GM13977 (cell line): ENCODE measurements around the gene JAG2.

Source experiments
- DNase-seq: peaks from one replicate; pipeline ENCODE4 v3.0.0; 2012; ENCODE audit warnings: low spot score
- CTCF ChIP-seq: IDR thresholded peaks from 2 replicates; pipeline ENCODE4 v1.5.1; 2012; ENCODE audit warnings: mild to moderate bottlenecking, control low read depth; ENCODE audit not compliant: insufficient read depth; ENCODE audit errors: extremely low read depth, missing control alignments
- in situ Hi-C: fragments of 300-500 bp; cut with MboI; formaldehyde crosslinking; loops from one replicate; pipeline ENCODE4 v1.12.0; 2022; ENCODE audit warnings: low sequenced_read_pairs, low pct_unique_long_range_greater_than_20kb, mixed read lengths, inconsistent platforms; ENCODE audit not compliant: unreplicated experiment

JAG2 gene

GRCh38 chr14:105099778-105100177 is 68.8 kb downstream of the JAG2 start:
- no peak for TF ChIP-seq CTCF
- in situ Hi-C loops: loop anchor here (25.0 kb wide), 1 partner anchor 413 kb away; no protein-coding TSS in a partner anchor
- DNase-seq: no peak

GRCh38 chr14:105098316-105098715 is 70.3 kb downstream of the JAG2 start:
- no peak for DNase-seq
- no peak for TF ChIP-seq CTCF
- in situ Hi-C loops: no loop called here

- DNase-seq: no peak
- no peak for TF ChIP-seq CTCF
Measured at GRCh38 chr14:105097794-105098127, 70.8 kb downstream of the JAG2 start.

GRCh38 chr14:105096206-105096875 is 72.2 kb downstream of the JAG2 start:
- no peak for DNase-seq
- TF ChIP-seq CTCF: no peak
- in situ Hi-C loops: no loop called here

More at GRCh38 chr14:105097794-105098127, 70.8 kb downstream of the JAG2 start:
- in situ Hi-C loops: no loop called here

GRCh38 chr14:105095236-105095805 is 73.3 kb downstream of the JAG2 start:
- in situ Hi-C loops: no loop called here
- TF ChIP-seq CTCF: no peak
- no peak for DNase-seq

GRCh38 chr14:105094193-105094907 is 74.2 kb downstream of the JAG2 start:
- DNase-seq: no peak
- no peak for TF ChIP-seq CTCF
- in situ Hi-C loops: no loop called here
